Lower leg skin (tissue), 4 donors: Measurements from ENCODE around the gene OPTC. TPM values are rescaled to one million over a fixed set of nuclear protein-coding genes. Genes with fewer than 3 reads are reported as not detected.

ENCODE experiments used
- DNase-seq, 2 donors: peaks; one replicate each; pipeline ENCODE4 v3.0.0-alpha.2; 2019; ENCODE audit warnings: low spot score in 2 of 2
- H3K4me3 ChIP-seq: fragments of 200-600 bp; sonication (generic); 2 replicates; pipeline ENCODE4 v1.5.1; 2017; ENCODE audit warnings: mild to moderate bottlenecking, low read depth; ENCODE audit not compliant: poor library complexity, severe bottlenecking
- CTCF ChIP-seq, 3 donors: fragments of 450-650 bp; IDR thresholded peaks; one replicate each; pipeline ENCODE4 v1.5.1; 2016; ENCODE audit warnings: antibody characterized with exemption in 3 of 3, mild to moderate bottlenecking in 3 of 3, moderate library complexity in 2 of 3
- POLR2A ChIP-seq, 2 donors: fragments of 450-650 bp; IDR thresholded peaks; one replicate each; pipeline ENCODE4 v1.6.1; 2016 to 2017; ENCODE audit warnings: antibody characterized with exemption in 2 of 2, mild to moderate bottlenecking in 1 of 2, moderate library complexity in 1 of 2
- WGBS, 2 donors: methylation state at CpG; one replicate each; pipeline ENCODE4 v1.1.5; 2018; 5-methylcytosine and 5-hydroxymethylcytosine counted together
- intact Hi-C: fragments of 100-400 bp; cut with DNase I; formaldehyde crosslinking; loops from one replicate; pipeline ENCODE4 v1.15.0; 2023; ENCODE audit warnings: low total_unique reads
- total RNA-seq, 4 donors: library from RNA; depleted of rRNA; stranded (reverse); fragments of >200 nt; gene quantifications; one replicate each; pipeline ENCODE4 v1.1.0, GENCODE V29; 2016

The OPTC gene
- total RNA-seq, 4 donors from 2014 or later = not detected

GRCh38 chr1:203528976-203529835 lies 35.3 kb downstream of the OPTC start:
- no peak overlapping the region for H3K4me3 ChIP-seq
- 70 to 75% methylated on average over 6 of the region's 6 CpGs for WGBS, 2 donors
- intact Hi-C loops = no loop called here
- TF ChIP-seq POLR2A (IDR thresholded peaks at IDR 0.05) (no peak), CTCF (IDR thresholded peaks at IDR 0.05) (no peak)
- no peak for DNase-seq

GRCh38 chr1:203531063-203531462 lies 37.1 kb downstream of the OPTC start:
- TF ChIP-seq CTCF (IDR thresholded peaks at IDR 0.05) (no peak), POLR2A (IDR thresholded peaks at IDR 0.05) (no peak)
- WGBS, 2 donors = 78 to 79% methylated on average over 3 of the region's 3 CpGs
- DNase-seq = no peak
- intact Hi-C loops = no loop called here
- no peak overlapping the region for H3K4me3 ChIP-seq

- TF ChIP-seq CTCF (IDR thresholded peaks at IDR 0.05) = no peak
- TF ChIP-seq POLR2A (IDR thresholded peaks at IDR 0.05) = no peak
- H3K4me3 ChIP-seq = no peak overlapping the region
- intact Hi-C loops = no loop called here
- DNase-seq = no peak
Measured at GRCh38 chr1:203534012-203534411, 40.1 kb downstream of the OPTC start.

GRCh38 chr1:203534526-203534925 lies 40.6 kb downstream of the OPTC start:
- 16 to 29% methylated on average over 3 of the region's 3 CpGs for WGBS, 2 donors
- H3K4me3 ChIP-seq = no peak overlapping the region
- DNase-seq = peak in 1 of 2 donors; percentile 84
- TF ChIP-seq CTCF (IDR thresholded peaks at IDR 0.05) (no peak), POLR2A (IDR thresholded peaks at IDR 0.05) (no peak)
- intact Hi-C loops = no loop called here

GRCh38 chr1:203536575-203536974 lies 42.6 kb downstream of the OPTC start:
- no peak for DNase-seq
- 76 to 78% methylated on average over 2 of the region's 2 CpGs for WGBS, 2 donors
- no peak for TF ChIP-seq CTCF (IDR thresholded peaks at IDR 0.05)
- no peak for TF ChIP-seq POLR2A (IDR thresholded peaks at IDR 0.05)
- intact Hi-C loops = no loop called here
- H3K4me3 ChIP-seq = no peak overlapping the region
